ENCODE measurements around the gene SFTA2. TPM values are rescaled to one million over a fixed set of nuclear protein-coding genes. Genes with fewer than 3 reads are reported as not detected.

The SFTA2 gene
- total and polyA plus RNA-seq, 2 of the 8 experiments (the other 6 are each of a cell fraction or from before 2014, with no cell fraction given) = not detected

GRCh38 chr6:30908700-30909099 lies 23.3 kb downstream of the SFTA2 start (continued):
- TF ChIP-seq CHD7 (IDR thresholded peaks at IDR 0.05; ENCODE audit: insufficient replicate concordance, low read length) (no peak), CBX5 (IDR thresholded peaks at IDR 0.05; ENCODE audit: low read depth, low read length) (no peak), KDM5A (IDR thresholded peaks at IDR 0.05; ENCODE audit: low read length) (no peak), EP300 (IDR thresholded peaks at IDR 0.05; ENCODE audit: borderline replicate concordance in 1 of 2, low read depth in 2 of 2, low read length in 2 of 2) (no peak), YY1 (IDR thresholded peaks at IDR 0.05; ENCODE audit: low read depth, low read length) (no peak), BRCA1 (IDR thresholded peaks at IDR 0.05; ENCODE audit: low read depth, low read length) (no peak), POLR2A (IDR thresholded peaks at IDR 0.05; ENCODE audit: control extremely low read depth in 1 of 2, low read depth in 2 of 2, low read length in 2 of 2) (no peak), RBBP5 (IDR thresholded peaks at IDR 0.05; ENCODE audit: borderline replicate concordance, low read depth, low read length) (no peak), FOSL1 (IDR thresholded peaks at IDR 0.05; ENCODE audit: insufficient read depth, low read depth, low read length) (no peak), EZH2 (IDR thresholded peaks at IDR 0.05; ENCODE audit: low read depth, low read length, severe bottlenecking) (no peak), NRF1 (IDR thresholded peaks at IDR 0.05; ENCODE audit: low read depth, low read length) (no peak)
- TF ChIP-seq, protein P1, sequence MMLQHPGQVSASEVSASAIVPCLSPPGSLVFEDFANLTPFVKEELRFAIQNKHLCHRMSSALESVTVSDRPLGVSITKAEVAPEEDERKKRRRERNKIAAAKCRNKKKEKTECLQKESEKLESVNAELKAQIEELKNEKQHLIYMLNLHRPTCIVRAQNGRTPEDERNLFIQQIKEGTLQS (IDR thresholded peaks at IDR 0.05; ENCODE audit: insufficient read depth, low read depth, low read length) = no peak
